GM08714 (cell line): ENCODE measurements around the gene CXCL17.
"Not testable (repeated sequence)": the region's sequence is repeated elsewhere in the genome, so short reads cannot be mapped to it uniquely, and the experiment has no call there.

Experiments
- H3K4me3 ChIP-seq: fragments of 200-500 bp; sonication (Bioruptor generic); 2 replicates; pipeline ENCODE4 v1.5.1; 2014; ENCODE audit warnings: mild to moderate bottlenecking, low read length, inconsistent platforms
- ZNF274 ChIP-seq: IDR thresholded peaks from 2 replicates; pipeline ENCODE4 v1.6.1; 2012; ENCODE audit warnings: mild to moderate bottlenecking, low read depth, low read length

The CXCL17 gene

DNA sequence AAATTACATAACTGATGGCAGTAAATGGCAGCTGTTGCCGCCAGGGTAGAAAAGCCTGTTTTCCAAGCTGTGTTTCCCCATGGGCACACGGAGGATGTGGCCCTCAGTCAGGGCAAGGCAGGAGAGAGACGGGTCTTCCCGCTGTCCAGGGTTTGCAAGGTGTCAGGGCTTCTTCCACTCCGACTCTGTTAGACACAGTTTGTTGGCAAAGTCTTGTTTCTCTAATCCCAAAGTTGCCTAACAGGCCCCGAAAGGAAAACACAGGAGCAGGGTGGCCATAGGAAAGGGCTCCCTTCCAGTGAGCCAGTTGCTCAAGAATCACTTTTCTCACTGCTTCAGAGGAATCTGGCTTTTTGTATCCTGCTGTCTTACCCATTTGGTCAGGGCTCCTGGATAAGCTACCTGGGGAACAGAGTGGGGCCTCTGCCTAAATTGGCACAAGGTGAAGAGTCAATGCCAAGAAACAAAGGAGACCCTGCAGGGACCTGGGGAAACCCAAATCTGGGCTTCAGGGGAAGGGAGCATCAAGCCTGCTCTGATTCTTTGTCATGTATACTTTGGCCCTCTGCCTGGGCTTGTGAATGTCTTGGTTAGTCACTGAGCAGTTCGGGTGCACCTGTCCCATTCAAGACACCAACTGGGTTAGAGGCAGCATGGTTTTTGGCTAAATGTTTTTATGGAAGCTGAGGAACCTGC lies 29.0 kb upstream of the CXCL17 start:
- no peak overlapping the region for H3K4me3 ChIP-seq
- TF ChIP-seq ZNF274, result no peak

- no peak overlapping the region for H3K4me3 ChIP-seq
- no peak for TF ChIP-seq ZNF274
Measured at GRCh38 chr19:42469311-42470235, 26.8 kb upstream of the CXCL17 start.

DNA sequence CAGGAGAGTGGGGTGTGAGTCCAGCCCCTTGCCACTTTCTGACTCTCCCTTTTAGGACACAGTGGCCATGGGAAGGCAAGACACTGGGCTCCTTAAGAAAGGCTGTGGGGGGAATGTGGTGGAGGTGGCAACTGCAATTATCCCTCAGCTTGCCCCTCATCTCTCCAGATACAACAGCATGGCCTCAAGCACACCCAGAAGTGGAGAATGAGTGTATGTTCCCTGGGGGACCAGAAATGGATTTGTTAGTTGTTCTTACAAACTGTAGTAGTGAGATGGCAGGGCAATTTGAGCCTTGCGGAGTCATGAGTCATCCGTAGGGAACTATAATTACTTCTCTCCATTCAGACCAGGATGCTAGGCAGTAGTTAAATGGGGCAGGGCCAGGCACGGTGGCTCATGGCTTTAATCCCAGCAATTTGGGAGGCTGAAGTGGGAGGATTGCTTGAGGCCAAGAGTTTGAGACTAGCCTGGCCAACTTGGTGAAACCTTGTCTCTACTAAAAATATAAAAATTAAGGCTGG lies 25.6 kb upstream of the CXCL17 start:
- no peak for TF ChIP-seq ZNF274
- no peak overlapping the region for H3K4me3 ChIP-seq

GRCh38 chr19:42467183-42467760 lies 24.5 kb upstream of the CXCL17 start:
- H3K4me3 ChIP-seq, result no peak overlapping the region
- no peak for TF ChIP-seq ZNF274

DNA sequence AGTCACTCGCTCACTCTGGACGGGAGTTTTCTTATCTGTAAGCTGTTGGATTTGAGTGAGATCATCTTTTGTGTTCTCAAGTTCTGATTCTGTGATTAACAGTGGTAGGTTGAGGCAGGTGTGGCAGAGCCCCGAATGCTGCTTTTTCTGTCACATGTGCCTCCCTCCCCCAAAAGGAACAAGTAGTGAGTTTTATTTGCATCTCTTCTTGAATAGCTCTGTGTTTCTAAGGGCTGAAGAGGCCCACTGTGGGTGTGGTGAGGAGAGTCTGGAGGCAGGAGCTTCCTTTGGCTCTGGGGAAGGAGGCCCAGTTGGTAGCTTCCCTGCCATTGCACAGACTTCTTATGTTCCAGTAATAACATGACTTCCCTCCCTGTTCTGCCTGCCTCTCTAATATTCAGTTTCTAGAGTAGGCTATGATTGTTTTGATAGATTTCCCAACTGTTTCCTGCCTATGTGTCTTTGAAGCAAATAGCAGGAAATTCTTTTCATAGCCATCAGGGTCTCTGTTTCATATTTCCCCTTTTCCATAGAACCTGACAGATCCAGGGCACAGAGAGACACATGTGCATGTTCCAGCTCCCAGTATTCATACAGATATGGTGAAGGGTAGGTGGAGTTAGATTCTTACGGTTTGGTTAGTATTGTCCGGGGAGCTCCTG lies 23.9 kb upstream of the CXCL17 start:
- TF ChIP-seq ZNF274, result no peak
- H3K4me3 ChIP-seq, result no peak overlapping the region

GRCh38 chr19:42465827-42466280 lies 23.1 kb upstream of the CXCL17 start:
- TF ChIP-seq ZNF274, result no peak
- no peak overlapping the region for H3K4me3 ChIP-seq

- TF ChIP-seq ZNF274, result no peak
- no peak overlapping the region for H3K4me3 ChIP-seq
Measured at GRCh38 chr19:42461700-42462324, 19.1 kb upstream of the CXCL17 start.

DNA sequence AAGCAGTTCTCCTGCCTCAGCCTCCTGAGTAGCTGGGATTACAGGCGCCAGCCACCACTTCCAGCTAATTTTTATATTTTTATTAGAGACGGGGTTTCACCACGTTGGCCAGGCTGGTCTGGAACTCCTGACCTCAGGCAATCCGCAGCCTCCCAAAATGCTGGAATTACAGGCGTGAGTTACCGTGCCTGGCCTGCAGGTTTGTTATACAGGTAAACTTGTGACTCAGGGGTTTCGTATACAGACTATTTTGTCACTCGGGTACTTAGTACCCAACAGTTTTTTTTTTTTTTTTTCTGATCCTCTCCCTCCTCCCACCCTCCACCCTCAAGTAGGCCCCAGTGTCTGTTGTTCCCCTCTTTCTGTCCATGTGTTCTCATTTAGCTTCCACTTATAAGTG lies 18.5 kb upstream of the CXCL17 start:
- H3K4me3 ChIP-seq, result not testable (repeated sequence)

GRCh38 chr19:42459926-42460325 lies 17.2 kb upstream of the CXCL17 start:
- TF ChIP-seq ZNF274, result no peak
- H3K4me3 ChIP-seq, result no peak overlapping the region

DNA sequence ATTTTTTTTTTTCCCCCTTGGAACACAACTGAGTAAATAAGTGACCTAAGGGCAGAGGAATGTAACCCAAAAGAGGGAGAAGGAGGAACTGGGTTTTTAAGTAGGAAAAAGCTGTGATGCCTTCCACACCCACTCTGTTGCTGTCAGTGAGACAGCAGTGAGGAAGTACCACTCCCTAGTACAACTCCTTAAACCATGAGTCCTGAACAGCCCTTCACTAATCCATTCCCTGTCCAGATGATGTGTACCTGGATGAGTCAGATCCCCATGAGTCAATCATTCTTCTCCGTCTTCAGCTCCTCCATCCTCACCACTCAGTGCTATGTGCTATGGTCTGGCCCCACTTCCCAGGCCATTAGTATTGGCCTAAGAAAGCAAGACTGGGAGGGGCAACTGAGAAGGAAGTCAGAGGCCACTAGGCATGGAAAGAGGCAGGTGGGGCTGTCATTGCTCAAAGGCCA lies 12.9 kb upstream of the CXCL17 start:
- TF ChIP-seq ZNF274, result no peak
- no peak overlapping the region for H3K4me3 ChIP-seq

- no peak overlapping the region for H3K4me3 ChIP-seq
- TF ChIP-seq ZNF274, result no peak
Measured at GRCh38 chr19:42455086-42455485, 12.3 kb upstream of the CXCL17 start.

GRCh38 chr19:42452590-42452989 lies 9.8 kb upstream of the CXCL17 start:
- TF ChIP-seq ZNF274, result no peak

DNA sequence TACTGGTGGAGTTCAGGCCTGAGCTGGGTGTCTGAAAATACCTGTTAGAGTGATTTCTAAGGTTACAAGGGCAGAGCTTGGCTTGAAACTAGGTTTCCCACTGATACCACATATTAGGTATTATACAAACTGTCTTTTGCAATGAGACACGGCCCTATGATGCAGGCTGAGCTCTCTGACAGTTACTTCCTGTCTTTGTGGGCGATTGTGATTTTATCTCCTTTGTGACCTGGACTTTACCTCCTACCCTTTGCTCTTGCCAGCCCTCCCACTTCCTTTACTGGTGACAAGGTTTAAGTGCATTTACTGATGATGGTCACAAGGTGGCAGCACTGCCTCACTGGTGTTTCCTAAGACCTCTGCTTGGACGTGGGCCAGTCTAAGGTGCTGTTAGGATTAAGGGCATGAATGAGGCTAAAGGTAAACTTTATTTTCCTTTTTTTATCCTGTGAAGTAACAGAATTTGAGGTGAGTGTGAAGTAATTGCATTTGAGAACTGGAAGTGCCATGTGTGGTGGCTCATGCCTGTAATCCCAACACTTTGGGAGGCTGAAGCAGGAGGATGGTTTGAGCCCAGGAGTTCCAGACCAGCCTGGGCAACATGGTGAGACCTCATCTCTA lies 7.7 kb upstream of the CXCL17 start:
- H3K4me3 ChIP-seq, result no peak overlapping the region
- TF ChIP-seq ZNF274, result no peak

More at GRCh38 chr19:42452590-42452989, 9.8 kb upstream of the CXCL17 start:
- H3K4me3 ChIP-seq, result no peak overlapping the region

DNA sequence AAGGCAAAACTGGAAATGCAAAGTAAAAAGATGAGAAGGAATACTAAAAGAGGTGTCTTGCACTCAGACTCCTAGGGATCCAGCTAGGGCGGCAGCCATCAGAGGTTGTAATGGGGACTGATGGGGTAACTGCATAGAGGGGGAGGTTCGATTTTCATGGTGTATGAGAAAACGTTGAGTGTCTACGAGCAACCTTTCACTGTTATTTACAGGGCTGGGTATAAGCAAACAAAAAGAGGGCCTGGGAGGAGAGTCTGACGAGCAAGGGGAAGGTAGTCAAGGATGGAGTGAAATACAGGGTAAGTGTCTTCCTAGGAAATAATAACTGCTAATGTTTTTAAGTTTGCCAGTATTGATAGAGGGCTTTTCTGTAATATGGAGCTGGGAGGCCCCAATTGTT lies 5.6 kb upstream of the CXCL17 start:
- not testable (repeated sequence) for H3K4me3 ChIP-seq
